ENCODE data around the gene MT1E.

The MT1E gene

DNA sequence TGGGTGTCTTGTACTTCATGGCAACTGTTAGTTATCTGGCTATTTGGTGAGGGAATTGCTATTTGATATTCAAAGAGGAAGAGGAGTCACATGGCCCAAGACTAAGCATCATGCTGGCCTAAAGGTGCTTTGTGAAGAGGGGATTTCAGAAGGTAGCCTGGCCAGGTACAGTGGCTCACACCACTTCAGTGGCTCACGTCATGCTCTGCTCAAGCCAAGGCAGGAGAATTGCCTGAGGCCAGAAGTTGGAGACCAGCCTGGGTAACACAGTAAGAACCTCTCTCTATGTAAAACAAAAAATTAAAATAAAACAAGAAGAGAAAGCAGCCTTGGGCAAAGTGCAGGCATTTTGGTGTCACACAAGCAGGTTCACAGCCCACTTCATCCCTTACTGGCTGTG lies 19.7 kb downstream of the MT1E start:
- peaks cover 42% of the 10 kb centered on the region for H3K27me3 ChIP-seq (ENCODE audit: low read depth, low read length)
- no peaks in the 10 kb centered on the region for H3K79me2 ChIP-seq (ENCODE audit: low read length)
- no peaks in the 10 kb centered on the region for H3K9me3 ChIP-seq (ENCODE audit: insufficient read depth, low read length)
- H3K9ac ChIP-seq (ENCODE audit: low read length) = no peak overlapping the region
- no peaks in the 10 kb centered on the region for H4K20me1 ChIP-seq (ENCODE audit: insufficient read depth, low read length)
- no peak for TF ChIP-seq EZH2phosphoT487 (IDR thresholded peaks at IDR 0.05; ENCODE audit: low read depth)
- TF ChIP-seq, protein P1, sequence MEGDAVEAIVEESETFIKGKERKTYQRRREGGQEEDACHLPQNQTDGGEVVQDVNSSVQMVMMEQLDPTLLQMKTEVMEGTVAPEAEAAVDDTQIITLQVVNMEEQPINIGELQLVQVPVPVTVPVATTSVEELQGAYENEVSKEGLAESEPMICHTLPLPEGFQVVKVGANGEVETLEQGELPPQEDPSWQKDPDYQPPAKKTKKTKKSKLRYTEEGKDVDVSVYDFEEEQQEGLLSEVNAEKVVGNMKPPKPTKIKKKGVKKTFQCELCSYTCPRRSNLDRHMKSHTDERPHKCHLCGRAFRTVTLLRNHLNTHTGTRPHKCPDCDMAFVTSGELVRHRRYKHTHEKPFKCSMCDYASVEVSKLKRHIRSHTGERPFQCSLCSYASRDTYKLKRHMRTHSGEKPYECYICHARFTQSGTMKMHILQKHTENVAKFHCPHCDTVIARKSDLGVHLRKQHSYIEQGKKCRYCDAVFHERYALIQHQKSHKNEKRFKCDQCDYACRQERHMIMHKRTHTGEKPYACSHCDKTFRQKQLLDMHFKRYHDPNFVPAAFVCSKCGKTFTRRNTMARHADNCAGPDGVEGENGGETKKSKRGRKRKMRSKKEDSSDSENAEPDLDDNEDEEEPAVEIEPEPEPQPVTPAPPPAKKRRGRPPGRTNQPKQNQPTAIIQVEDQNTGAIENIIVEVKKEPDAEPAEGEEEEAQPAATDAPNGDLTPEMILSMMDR (IDR thresholded peaks at IDR 0.05; ENCODE audit: low read depth, low read length) = no peak
- H3K4me1 ChIP-seq (ENCODE audit: low read length) = peaks cover 13% of the 10 kb centered on the region
- H3K27ac ChIP-seq (ENCODE audit: low read length) = no peak overlapping the region
- H3K4me2 ChIP-seq (ENCODE audit: low read length) = no peak overlapping the region
- no peak overlapping the region for H3K4me3 ChIP-seq (ENCODE audit: low read length)
- H2AFZ ChIP-seq (ENCODE audit: low read depth, low read length) = no peak overlapping the region
- H3K36me3 ChIP-seq (replicated peaks; ENCODE audit: low read depth, low read length) = no peaks in the 10 kb centered on the region

GRCh38 chr16:56645838-56646237 lies 20.3 kb downstream of the MT1E start:
- no peak overlapping the region for H3K9ac ChIP-seq (ENCODE audit: low read length)
- no peaks in the 10 kb centered on the region for H4K20me1 ChIP-seq (ENCODE audit: insufficient read depth, low read length)
- no peaks in the 10 kb centered on the region for H3K79me2 ChIP-seq (ENCODE audit: low read length)
- no peak overlapping the region for H3K4me3 ChIP-seq (ENCODE audit: low read length)
- no peaks in the 10 kb centered on the region for H3K36me3 ChIP-seq (replicated peaks; ENCODE audit: low read depth, low read length)
- H3K9me3 ChIP-seq (ENCODE audit: insufficient read depth, low read length) = no peaks in the 10 kb centered on the region
- TF ChIP-seq, protein P1 (IDR thresholded peaks at IDR 0.05; ENCODE audit: low read depth, low read length) = no peak
- TF ChIP-seq EZH2phosphoT487 (IDR thresholded peaks at IDR 0.05; ENCODE audit: low read depth) = no peak
- no peak overlapping the region for H2AFZ ChIP-seq (ENCODE audit: low read depth, low read length)
- H3K27ac ChIP-seq (ENCODE audit: low read length) = no peak overlapping the region
- no peak overlapping the region for H3K4me2 ChIP-seq (ENCODE audit: low read length)
- peaks cover 42% of the 10 kb centered on the region for H3K27me3 ChIP-seq (ENCODE audit: low read depth, low read length)
- peaks cover 13% of the 10 kb centered on the region for H3K4me1 ChIP-seq (ENCODE audit: low read length)

DNA sequence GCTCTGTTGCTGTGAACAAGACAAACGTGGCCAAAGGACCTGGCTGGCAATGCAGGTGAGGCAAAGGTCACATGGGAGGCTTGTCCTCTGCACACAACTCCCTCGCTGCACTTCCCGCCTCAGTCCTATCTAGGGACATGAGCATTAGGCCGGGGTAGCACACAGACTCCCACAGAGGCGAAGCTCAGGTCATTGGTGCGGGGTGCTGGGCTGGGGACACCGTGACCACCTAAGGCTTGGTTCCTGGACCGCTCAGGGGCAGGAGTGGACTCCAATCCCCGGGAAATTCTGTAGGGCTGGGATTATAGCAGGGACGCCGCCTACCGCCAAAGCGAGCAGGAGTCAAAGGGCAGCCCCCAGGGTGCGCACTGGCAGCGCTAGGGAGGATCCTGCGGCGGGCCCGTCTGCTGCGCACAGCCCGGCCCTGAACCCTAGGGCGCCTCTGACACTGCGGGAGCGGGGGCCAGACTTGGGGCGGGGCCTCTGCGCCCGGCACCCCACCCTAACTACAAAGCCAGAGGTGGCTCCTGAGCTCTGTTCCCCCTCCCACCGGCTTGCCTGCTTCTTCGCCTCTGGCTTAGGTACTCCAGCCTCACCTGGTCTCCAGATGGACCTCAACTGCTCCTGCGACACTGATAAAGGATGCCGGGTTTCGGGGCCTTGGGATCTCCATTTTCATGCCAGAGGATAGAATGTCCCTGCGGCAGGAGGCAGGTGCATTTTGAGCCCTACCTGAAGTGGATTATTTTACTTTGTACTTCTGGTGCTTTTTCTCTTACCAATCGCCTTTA lies 22.3 kb downstream of the MT1E start:
- Histone ChIP-seq H3K36me3 (replicated peaks; ENCODE audit: low read depth, low read length) (no peaks in the 10 kb centered on the region), H3K9ac (ENCODE audit: low read length) (no peak overlapping the region), H3K4me3 (ENCODE audit: low read length) (no peak overlapping the region), H3K9me3 (ENCODE audit: insufficient read depth, low read length) (no peaks in the 10 kb centered on the region), H3K27me3 (ENCODE audit: low read depth, low read length) (peaks cover 42% of the 10 kb centered on the region), H4K20me1 (ENCODE audit: insufficient read depth, low read length) (no peaks in the 10 kb centered on the region), H2AFZ (ENCODE audit: low read depth, low read length) (no peak overlapping the region), H3K4me1 (ENCODE audit: low read length) (peaks cover 9% of the 10 kb centered on the region), H3K79me2 (ENCODE audit: low read length) (no peaks in the 10 kb centered on the region), H3K27ac (ENCODE audit: low read length) (no peak overlapping the region), H3K4me2 (ENCODE audit: low read length) (no peak overlapping the region)
- TF ChIP-seq, protein P1 (IDR thresholded peaks at IDR 0.05; ENCODE audit: low read depth, low read length) = no peak
- TF ChIP-seq EZH2phosphoT487 (IDR thresholded peaks at IDR 0.05; ENCODE audit: low read depth) = no peak

DNA sequence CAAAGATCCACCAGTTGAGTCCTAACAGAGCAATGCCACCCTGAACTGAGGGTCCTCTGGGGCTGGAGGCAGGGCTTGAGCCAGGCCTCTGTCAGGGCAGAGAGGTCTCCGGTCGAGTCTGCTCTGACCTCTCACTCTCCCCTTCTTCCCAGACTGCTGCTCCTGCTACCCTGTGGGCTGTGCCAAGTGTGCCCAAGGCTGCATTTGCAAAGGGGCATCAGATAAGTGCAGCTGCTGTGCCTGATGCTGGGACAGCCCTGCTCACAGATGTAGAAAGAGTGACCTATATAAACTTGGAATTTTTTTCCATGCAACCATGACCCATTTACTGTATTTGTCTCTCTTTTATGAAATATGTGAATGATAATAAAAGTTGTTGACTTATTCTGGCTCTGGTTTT lies 23.7 kb downstream of the MT1E start:
- no peak for TF ChIP-seq EZH2phosphoT487 (IDR thresholded peaks at IDR 0.05; ENCODE audit: low read depth)
- TF ChIP-seq, protein P1 (IDR thresholded peaks at IDR 0.05; ENCODE audit: low read depth, low read length) = no peak
- no peak overlapping the region for H3K4me3 ChIP-seq (ENCODE audit: low read length)
- H4K20me1 ChIP-seq (ENCODE audit: insufficient read depth, low read length) = no peaks in the 10 kb centered on the region
- H3K9ac ChIP-seq (ENCODE audit: low read length) = no peak overlapping the region
- H2AFZ ChIP-seq (ENCODE audit: low read depth, low read length) = no peak overlapping the region
- H3K27me3 ChIP-seq (ENCODE audit: low read depth, low read length) = peaks cover 44% of the 10 kb centered on the region
- no peaks in the 10 kb centered on the region for H3K36me3 ChIP-seq (replicated peaks; ENCODE audit: low read depth, low read length)
- no peaks in the 10 kb centered on the region for H3K9me3 ChIP-seq (ENCODE audit: insufficient read depth, low read length)
- no peak overlapping the region for H3K27ac ChIP-seq (ENCODE audit: low read length)
- H3K79me2 ChIP-seq (ENCODE audit: low read length) = no peaks in the 10 kb centered on the region
- no peak overlapping the region for H3K4me2 ChIP-seq (ENCODE audit: low read length)
- peaks cover 2% of the 10 kb centered on the region; the same call in 1 of the 2 replicates for H3K4me1 ChIP-seq (ENCODE audit: low read length)
